HL-60/S4 treated with retinoic acid at 250 ng/mL for 4 days and 3 days (cell line): Measurements from ENCODE around the gene PCSK4.
"Not testable (repeated sequence)": the region's sequence is repeated elsewhere in the genome, so short reads cannot be mapped to it uniquely, and the experiment has no call there.

Experiments
- in situ Hi-C: fragments of 300-500 bp; cut with MboI; formaldehyde crosslinking; loops from 2 replicates; pipeline ENCODE4 v1.7.0; 2022; ENCODE audit warnings: low sequenced_read_pairs

PCSK4 gene

DNA sequence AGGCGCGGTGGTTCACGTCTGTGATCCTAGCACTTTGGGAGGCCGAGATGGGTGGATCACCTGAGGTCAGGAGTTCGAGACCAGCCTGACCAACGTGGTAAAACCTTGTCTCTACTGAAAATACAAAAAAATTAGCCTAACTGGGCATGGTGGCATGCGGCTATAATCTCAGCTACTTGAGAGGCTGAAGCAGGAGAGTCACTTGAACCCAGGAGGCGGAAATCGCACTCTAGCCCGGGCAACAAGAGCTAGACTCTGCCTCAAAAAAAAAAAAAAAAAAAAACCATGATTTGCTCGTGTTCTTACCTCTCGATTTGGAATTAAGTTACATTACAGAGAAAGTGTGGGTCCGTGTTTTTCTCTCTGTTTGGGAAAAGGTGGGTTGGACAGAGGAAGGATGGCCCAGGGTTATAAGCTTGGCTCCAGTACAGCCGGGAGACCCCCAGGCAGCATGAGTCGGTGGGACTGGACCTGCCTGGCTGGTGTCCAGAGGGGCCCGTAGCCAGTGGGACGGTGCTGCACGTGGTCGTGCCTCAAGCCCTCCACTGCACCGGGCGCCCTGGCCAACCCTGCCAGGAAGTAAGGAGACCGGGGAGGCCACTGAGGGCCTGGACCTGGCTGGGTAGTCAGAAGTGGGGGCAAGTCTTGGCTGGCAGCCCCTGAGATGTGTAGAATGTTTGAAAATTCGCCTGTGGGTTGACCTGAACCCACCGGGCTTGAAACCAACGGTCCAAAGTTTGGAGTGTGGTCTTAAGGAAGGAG lies 48.3 kb downstream of the PCSK4 start:
- in situ Hi-C loops: no loop called here

GRCh38 chr19:1441022-1441426 lies 49.1 kb downstream of the PCSK4 start:
- in situ Hi-C loops: no loop called here

DNA sequence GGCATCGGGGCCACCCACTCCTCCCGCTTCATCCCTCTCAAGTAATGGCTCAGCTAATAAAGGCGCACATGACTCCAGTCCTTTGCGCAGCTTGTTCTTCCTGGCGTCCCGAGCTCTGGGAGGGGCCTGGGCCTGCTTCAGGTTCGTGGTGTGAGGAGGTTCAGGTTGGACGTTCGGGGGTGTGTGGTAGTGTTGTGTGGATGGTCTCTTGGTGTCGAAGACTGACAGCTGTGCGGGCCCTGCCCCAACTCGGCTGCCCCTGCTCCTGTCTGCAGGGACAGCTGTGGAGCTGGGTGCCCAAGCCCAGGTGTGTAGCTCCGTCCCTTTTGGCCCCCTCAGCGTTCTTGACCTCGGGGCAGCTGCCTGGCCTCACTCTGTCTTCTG lies 49.7 kb downstream of the PCSK4 start:
- in situ Hi-C loops: no loop called here

GRCh38 chr19:1439525-1440417 lies 50.4 kb downstream of the PCSK4 start:
- in situ Hi-C loops: not testable (repeated sequence)

DNA sequence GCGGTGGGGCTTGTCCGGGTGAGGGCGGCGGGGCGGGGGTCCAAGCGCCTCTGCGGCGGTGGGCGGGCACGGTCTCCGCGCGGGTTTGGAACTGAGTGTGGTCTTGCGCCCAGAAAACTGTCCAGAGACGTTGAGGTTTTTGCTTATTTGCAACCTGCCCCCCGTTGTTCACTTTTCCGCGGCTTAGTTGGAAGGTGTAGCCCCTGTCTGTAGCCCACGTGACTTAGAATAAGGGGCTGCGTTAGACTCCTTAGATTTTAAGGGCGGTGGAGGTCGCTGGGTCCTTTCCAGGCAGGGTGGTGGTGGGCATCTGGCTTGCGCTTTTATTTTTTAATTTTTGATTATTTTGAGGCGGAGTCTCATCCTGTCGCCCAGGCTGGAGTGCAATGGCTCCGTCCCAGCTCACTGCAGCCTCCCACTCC lies 51.2 kb downstream of the PCSK4 start:
- in situ Hi-C loops: no loop called here

DNA sequence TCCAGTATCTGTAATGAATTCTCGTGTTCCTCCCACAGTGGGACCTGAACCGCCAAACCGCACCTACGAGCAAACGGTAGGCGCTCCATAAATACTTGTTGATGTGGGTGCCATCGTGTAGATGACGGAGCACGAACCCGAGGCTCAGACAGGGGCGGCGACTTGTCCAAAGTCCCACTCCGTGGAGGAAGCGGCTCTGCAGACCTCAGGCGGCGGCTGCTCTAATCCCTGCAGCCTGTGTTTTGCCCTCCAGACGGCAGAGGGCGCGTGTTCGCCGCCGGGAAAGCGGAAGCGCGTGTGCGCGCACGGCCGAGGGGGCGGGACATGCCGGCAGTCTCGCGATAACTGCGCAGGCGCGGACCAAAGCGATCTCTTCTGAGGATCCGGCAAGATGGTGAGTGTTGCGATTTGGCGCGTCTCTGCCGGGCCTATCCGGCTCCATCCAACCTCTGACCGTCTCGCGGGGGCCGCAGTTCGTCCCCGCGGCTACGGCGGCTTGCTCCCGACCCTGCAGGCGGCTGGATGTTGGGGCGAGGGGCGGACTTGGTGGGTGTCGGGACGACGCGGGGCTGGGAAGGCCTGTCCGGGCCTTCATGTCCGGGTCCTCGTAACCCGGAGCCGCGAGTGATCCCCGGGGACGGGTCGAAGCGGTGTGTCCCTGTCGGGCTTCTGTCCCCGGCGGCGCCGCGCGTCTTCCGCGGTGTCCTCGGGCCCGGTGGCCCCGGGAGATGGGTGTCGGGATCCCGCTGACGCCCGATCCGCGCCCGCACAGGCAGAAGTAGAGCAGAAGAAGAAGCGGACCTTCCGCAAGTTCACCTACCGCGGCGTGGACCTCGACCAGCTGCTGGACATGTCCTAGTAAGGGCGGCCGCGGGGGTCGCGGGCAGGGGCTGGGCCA lies 51.9 kb downstream of the PCSK4 start, which contains the start of gene RPS15:
Gene RPS15, plus strand, starts transcription at position 362 of the 898 bp plus-strand sequence. Its CDS starts 30 bp downstream, at position 392.
- in situ Hi-C loops: no loop called here

DNA sequence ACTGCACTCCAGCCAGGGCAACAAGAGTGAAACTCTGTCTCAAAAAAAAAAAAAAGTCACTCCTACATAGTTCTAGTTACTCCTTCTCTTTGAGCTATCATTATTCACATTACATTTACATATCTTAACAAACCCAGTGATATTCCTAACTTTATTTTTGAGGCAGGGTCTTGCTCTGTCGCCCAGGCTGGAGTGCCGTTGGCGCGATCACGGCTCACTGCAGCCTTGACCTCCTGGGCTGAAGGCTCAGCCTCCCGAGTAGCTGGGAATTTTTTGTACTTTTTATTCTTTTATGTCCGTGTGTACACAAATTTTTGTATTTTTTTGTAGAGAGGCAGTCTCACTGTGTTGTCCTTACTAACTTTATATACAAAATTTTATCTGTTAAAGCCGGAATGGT lies 52.5 kb downstream of the PCSK4 start:
- in situ Hi-C loops: no loop called here

GRCh38 chr19:1435378-1435989 lies 54.7 kb downstream of the PCSK4 start:
- in situ Hi-C loops: no loop called here

DNA sequence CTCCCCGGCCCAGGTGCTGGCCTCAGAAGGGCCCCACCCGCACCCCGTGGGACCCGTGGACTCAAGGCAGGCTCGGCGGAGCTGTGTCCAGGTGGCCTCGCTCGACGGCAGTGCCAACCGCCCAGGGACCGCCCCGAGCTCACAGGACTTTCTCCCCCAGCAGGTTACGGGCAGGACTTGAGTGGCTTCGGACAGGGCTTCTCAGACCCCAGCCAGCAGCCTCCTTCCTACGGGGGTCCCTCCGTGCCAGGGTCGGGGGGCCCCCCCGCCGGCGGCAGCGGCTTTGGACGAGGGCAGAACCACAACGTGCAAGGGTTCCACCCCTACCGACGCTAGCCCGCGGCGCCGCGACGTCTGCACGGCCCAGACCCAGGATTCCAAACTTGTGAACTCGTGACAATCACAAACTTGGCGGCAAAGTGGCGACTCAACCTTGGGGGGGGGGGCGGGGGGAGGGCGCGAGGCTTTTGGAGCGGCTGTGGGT lies 55.5 kb downstream of the PCSK4 start:
- in situ Hi-C loops: no loop called here

DNA sequence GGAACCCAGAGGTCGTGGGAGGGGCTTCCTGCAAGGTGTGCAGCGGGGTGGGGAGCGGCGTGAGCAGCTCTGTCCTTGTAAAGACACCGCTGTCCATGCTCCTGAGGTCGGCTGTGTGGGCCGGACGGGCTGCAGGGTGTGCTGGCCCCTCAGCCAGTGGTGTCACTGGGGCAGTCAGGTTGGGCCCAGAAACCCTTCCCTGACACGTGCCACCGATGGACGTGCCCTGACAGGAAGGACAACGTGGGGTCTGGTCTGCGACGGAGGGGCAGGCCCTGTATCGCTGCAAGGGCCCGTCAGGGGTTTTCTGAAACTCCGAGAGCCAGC lies 56.1 kb downstream of the PCSK4 start:
- in situ Hi-C loops: no loop called here

DNA sequence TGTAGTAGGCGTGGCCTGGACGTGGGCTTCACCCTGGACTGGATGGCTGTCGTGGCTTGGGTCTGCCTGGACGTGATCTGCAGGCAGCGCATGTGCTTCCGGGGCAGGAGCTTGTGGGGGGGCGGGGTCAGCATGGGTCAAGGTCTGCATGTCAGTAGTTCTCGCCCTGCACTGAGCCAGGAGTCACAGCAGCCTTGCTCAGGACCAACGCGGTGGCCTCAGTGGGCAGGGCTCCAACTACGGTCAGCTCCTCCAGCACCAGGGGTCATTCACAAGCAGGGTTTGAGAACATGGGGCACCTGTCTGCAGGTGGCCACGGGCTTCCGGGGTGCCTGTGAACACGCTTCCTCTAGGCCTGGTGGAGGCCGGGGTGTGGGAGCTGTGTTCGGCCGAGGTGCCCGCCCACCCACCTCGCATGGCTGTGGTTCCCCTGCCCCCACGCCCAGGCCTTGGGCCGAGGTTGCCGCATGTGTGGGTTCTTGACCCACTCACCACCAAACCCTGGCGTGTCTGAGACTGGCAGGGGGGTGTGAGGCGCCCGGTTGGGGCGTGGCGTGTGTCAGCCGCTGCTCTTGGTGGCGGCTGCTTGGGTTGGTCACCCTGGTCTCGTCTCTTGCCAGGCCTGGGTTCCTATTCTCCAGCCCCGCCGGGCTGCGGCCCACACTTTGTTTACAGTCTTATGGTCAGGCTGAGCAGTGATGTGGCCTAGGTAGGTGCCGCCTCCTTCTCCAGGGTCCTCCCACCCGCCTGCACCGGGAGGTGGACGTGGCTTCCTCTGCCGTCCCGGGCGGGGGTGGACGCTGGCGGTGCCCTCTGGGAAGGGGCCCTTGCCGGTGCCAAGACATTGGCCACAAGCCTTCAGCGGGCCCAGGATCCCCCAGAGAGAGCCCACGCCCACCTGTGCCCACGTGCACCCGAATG lies 56.8 kb downstream of the PCSK4 start:
- in situ Hi-C loops: no loop called here

GRCh38 chr19:1432507-1432887 lies 57.7 kb downstream of the PCSK4 start:
- in situ Hi-C loops: no loop called here

- in situ Hi-C loops: no loop called here
Measured at GRCh38 chr19:1431759-1432506, 58.2 kb downstream of the PCSK4 start.
